H1 (cell line): Measurements from ENCODE around the gene CAV1. TPM values are rescaled to one million over a fixed set of nuclear protein-coding genes. Genes with fewer than 3 reads are reported as not detected.

ENCODE experiments used
- CTCF ChIA-PET: fragments of 300-600 bp; sonication (Branson Sonifier 250); formaldehyde crosslinking; loops from one replicate; lab custom pipeline; 2021; ENCODE audit not compliant: partially characterized antibody; lab: Charles Lee
- POLR2A ChIA-PET: fragments of 300-600 bp; sonication (Branson Sonifier 250); formaldehyde crosslinking; loops from one replicate; lab custom pipeline; 2021; ENCODE audit warnings: inconsistent platforms; ENCODE audit not compliant: partially characterized antibody; lab: Charles Lee
- DNase-seq, 2 experiments: peaks; one replicate each; pipeline versions ENCODE4 v3.0.0 to v3.0.0-alpha.2; 2010 to 2022; ENCODE audit warnings: low spot score in 2 of 2, low read depth in 1 of 2, mixed read lengths in 1 of 2
- FAIRE-seq: peaks from 2 replicates; lab custom pipeline; 2011; peaks lifted over from hg19 to GRCh38; lab: Jason Lieb, UNC
- H2AFZ ChIP-seq: 2 replicates; pipeline ENCODE4 v1.8.1; 2012; ENCODE audit warnings: low read length, inconsistent platforms
- H2AK5ac ChIP-seq: 2 replicates; pipeline ENCODE4 v1.6.1; 2013; ENCODE audit warnings: low read depth, low read length
- H2BK120ac ChIP-seq: replicated peaks from 2 replicates; pipeline ENCODE3; 2013; ENCODE audit warnings: low read depth, low read length, inconsistent platforms
- H2BK12ac ChIP-seq: 2 replicates; pipeline ENCODE4 v1.6.1; 2013; ENCODE audit warnings: low read depth, low read length
- H2BK15ac ChIP-seq: 2 replicates; pipeline ENCODE4 v1.6.1; 2013; ENCODE audit warnings: low read length
- H2BK20ac ChIP-seq: 2 replicates; pipeline ENCODE4 v1.6.1; 2013; ENCODE audit warnings: low read length
- H2BK5ac ChIP-seq: 2 replicates; pipeline ENCODE4 v1.6.1; 2013; ENCODE audit warnings: low read depth, low read length
- H3K14ac ChIP-seq: 2 replicates; pipeline ENCODE4 v1.6.1; 2013; ENCODE audit warnings: inconsistent platforms; ENCODE audit not compliant: insufficient read length
- H3K18ac ChIP-seq: 2 replicates; pipeline ENCODE4 v1.6.1; 2013; ENCODE audit warnings: low read length; ENCODE audit errors: extremely low read depth
- H3K23ac ChIP-seq: 2 replicates; pipeline ENCODE4 v1.6.1; 2013; ENCODE audit warnings: inconsistent platforms; ENCODE audit not compliant: insufficient read length
- H3K23me2 ChIP-seq: 2 replicates; pipeline ENCODE4 v1.6.1; 2013; ENCODE audit warnings: low read depth, low read length
- H3K27ac ChIP-seq: 2 replicates; pipeline ENCODE4 v1.6.1; 2011; ENCODE audit warnings: low read depth, low read length, inconsistent platforms
- H3K27me3 ChIP-seq, 4 experiments: replicated peaks in 1 of 4; 1 replicate in 1 of 4; 2 replicates in 3 of 4; pipeline versions ENCODE4 v1.6.1 to v1.8.1; 2011 to 2013; ENCODE audit warnings: low read length in 3 of 4, mild to moderate bottlenecking in 3 of 4, inconsistent platforms in 2 of 4, mixed read lengths in 2 of 4, moderate library complexity in 1 of 4; ENCODE audit not compliant: control insufficient read depth in 3 of 4, insufficient read depth in 3 of 4; ENCODE audit errors: extremely low read depth in 1 of 4
- H3K36me3 ChIP-seq, 4 experiments: 2 replicates each; pipeline versions ENCODE4 v1.6.1 to v1.8.1; 2011 to 2013; ENCODE audit warnings: mild to moderate bottlenecking in 4 of 4, low read length in 3 of 4, moderate library complexity in 2 of 4, control low read depth in 1 of 4, inconsistent platforms in 1 of 4; ENCODE audit not compliant: insufficient read depth in 4 of 4, control insufficient read depth in 2 of 4
- H3K4ac ChIP-seq: replicated peaks from 2 replicates; pipeline ENCODE3; 2013; ENCODE audit warnings: low read length, low read depth, mixed read lengths, inconsistent platforms; ENCODE audit not compliant: insufficient read length
- H3K4me1 ChIP-seq, 4 experiments: replicated peaks in 1 of 4; 1 replicate in 1 of 4; 2 replicates in 3 of 4; pipeline versions ENCODE4 v1.6.1 to v1.8.1; 2011 to 2013; ENCODE audit warnings: low read length in 3 of 4, inconsistent platforms in 2 of 4, mixed read lengths in 1 of 4; ENCODE audit not compliant: insufficient read depth in 4 of 4, control insufficient read depth in 3 of 4
- H3K4me2 ChIP-seq, 2 experiments: 2 replicates each; pipeline versions ENCODE4 v1.6.1 to v1.8.1; 2011 to 2013; ENCODE audit warnings: low read depth in 2 of 2, low read length in 2 of 2, control low read depth in 1 of 2, inconsistent platforms in 1 of 2, mild to moderate bottlenecking in 1 of 2; ENCODE audit not compliant: insufficient read depth in 1 of 2
- H3K4me3 ChIP-seq, 4 experiments: fragments of 200-600, 300-600 bp in 1 of 4; sonication (generic), shearing (Covaris generic), sonication (Bioruptor Twin) in 1 of 4; 2 replicates each; pipeline versions ENCODE4 v1.5.1 to v1.8.1; 2011 to 2016; ENCODE audit warnings: low read length in 4 of 4, low read depth in 3 of 4, control low read depth in 2 of 4, inconsistent platforms in 2 of 4, mild to moderate bottlenecking in 2 of 4, mixed read lengths in 1 of 4, moderate library complexity in 1 of 4; ENCODE audit not compliant: insufficient read depth in 2 of 4; ENCODE audit errors: extremely low read depth in 1 of 4
- H3K56ac ChIP-seq: replicated peaks from 2 replicates; pipeline ENCODE3; 2013; ENCODE audit warnings: low read depth, mild to moderate bottlenecking, mixed read lengths, low read length, inconsistent platforms; ENCODE audit not compliant: insufficient read length
- H3K79me1 ChIP-seq: 2 replicates; pipeline ENCODE4 v1.6.1; 2013; ENCODE audit warnings: low read depth, low read length, control low read depth
- H3K79me2 ChIP-seq, 2 experiments: 2 replicates each; pipeline versions ENCODE4 v1.6.1 to v1.8.1; 2012 to 2013; ENCODE audit warnings: low read length in 2 of 2, mild to moderate bottlenecking in 2 of 2, inconsistent platforms in 1 of 2; ENCODE audit not compliant: insufficient read depth in 2 of 2, control insufficient read depth in 1 of 2
- H3K9ac ChIP-seq, 4 experiments: replicated peaks in 1 of 4; 1 replicate in 1 of 4; 2 replicates in 3 of 4; pipeline versions ENCODE4 v1.6.1 to v1.8.1; 2011 to 2013; ENCODE audit warnings: low read depth in 3 of 4, low read length in 3 of 4, control low read depth in 2 of 4, mild to moderate bottlenecking in 2 of 4, moderate library complexity in 2 of 4, inconsistent platforms in 1 of 4; ENCODE audit errors: extremely low read depth in 1 of 4
- H3K9me3 ChIP-seq, 2 experiments: 2 replicates each; pipeline versions ENCODE4 v1.6.1 to v1.8.1; 2012 to 2013; ENCODE audit warnings: mild to moderate bottlenecking in 2 of 2, moderate library complexity in 2 of 2, control low read depth in 1 of 2, inconsistent platforms in 1 of 2, low read depth in 1 of 2, low read length in 1 of 2, mixed read lengths in 1 of 2; ENCODE audit not compliant: insufficient read depth in 2 of 2
- H4K20me1 ChIP-seq, 2 experiments: replicated peaks in 1 of 2; 2 replicates each; pipeline versions ENCODE3 to v1.8.1; 2011 to 2013; ENCODE audit warnings: inconsistent platforms in 2 of 2, low read length in 2 of 2, mild to moderate bottlenecking in 1 of 2; ENCODE audit not compliant: insufficient read depth in 2 of 2, control insufficient read depth in 1 of 2
- H4K5ac ChIP-seq: 2 replicates; pipeline ENCODE4 v1.6.1; 2013; ENCODE audit warnings: low read length, low read depth, mixed read lengths, inconsistent platforms; ENCODE audit not compliant: insufficient read length
- H4K8ac ChIP-seq: 2 replicates; pipeline ENCODE4 v1.8.0; 2013; ENCODE audit warnings: mild to moderate bottlenecking, moderate library complexity, low read length, inconsistent platforms; ENCODE audit not compliant: insufficient read depth; ENCODE audit errors: extremely low read depth
- H4K91ac ChIP-seq: replicated peaks from 2 replicates; pipeline ENCODE3; 2013; ENCODE audit warnings: low read length, mixed read lengths, inconsistent platforms; ENCODE audit not compliant: insufficient read length
- CBX8 ChIP-seq: fragments of 300-800, 300-1000 bp; sonication (generic); IDR thresholded peaks from 2 replicates; pipeline ENCODE4 v1.7.1; 2016; ENCODE audit warnings: low read depth, low read length, borderline replicate concordance
- CHD1 ChIP-seq: IDR thresholded peaks from 2 replicates; pipeline ENCODE4 v1.6.1; 2012; ENCODE audit warnings: low read depth, low read length, improper control_type of control experiment
- EP300 ChIP-seq, 2 experiments: IDR thresholded peaks; 1 replicate in 1 of 2; 2 replicates in 1 of 2; pipeline ENCODE4 v1.6.1; 2011 to 2012; ENCODE audit warnings: low read depth in 2 of 2, low read length in 2 of 2, mild to moderate bottlenecking in 2 of 2, borderline replicate concordance in 1 of 2, inconsistent platforms in 1 of 2, moderate library complexity in 1 of 2
- KDM1A ChIP-seq: fragments of 200-600, 300-600 bp; sonication (generic); IDR thresholded peaks from 2 replicates; pipeline ENCODE4 v1.7.1; 2016; ENCODE audit warnings: mild to moderate bottlenecking, low read length, borderline replicate concordance
- KDM4A ChIP-seq: IDR thresholded peaks from one replicate; pipeline ENCODE4 v1.7.1; 2012; ENCODE audit warnings: low read depth, mild to moderate bottlenecking, moderate library complexity, low read length, inconsistent platforms; ENCODE audit not compliant: severe bottlenecking
- MAX ChIP-seq: IDR thresholded peaks from 2 replicates; pipeline ENCODE4 v1.6.1; 2012; ENCODE audit warnings: inconsistent platforms
- NRF1 ChIP-seq: IDR thresholded peaks from 2 replicates; pipeline ENCODE4 v1.6.1; 2011; ENCODE audit warnings: mild to moderate bottlenecking, low read depth, low read length, improper control_type of control experiment
- TAF7 ChIP-seq: optimal IDR thresholded peaks from 2 replicates; pipeline ENCODE3; 2011; ENCODE audit warnings: low read depth, mild to moderate bottlenecking, inconsistent platforms, low read length, moderate library complexity, borderline replicate concordance
- TCF12 ChIP-seq: IDR thresholded peaks from 2 replicates; pipeline ENCODE4 v1.6.1; 2011; ENCODE audit warnings: low read depth, mild to moderate bottlenecking, low read length
- WGBS, 2 experiments: shearing (Covaris generic) in 1 of 2; methylation state at CpG; one replicate each; pipeline versions ENCODE4 v1.1.6 to v1.1.7; 2013 to 2015; ENCODE audit warnings: low lambda C conversion rate in 2 of 2, mixed read lengths in 2 of 2, inconsistent platforms in 1 of 2, low coverage in 1 of 2, missing lambda C conversion rate in 1 of 2; ENCODE audit not compliant: insufficient replicate concordance in 2 of 2, insufficient coverage in 1 of 2, insufficient read length in 1 of 2; ENCODE audit errors: extremely low coverage in 1 of 2, missing lambda C conversion rate in 1 of 2; 5-methylcytosine and 5-hydroxymethylcytosine counted together
- polyA plus RNA-seq, 7 experiments: library from polyadenylated mRNA; depleted of rRNA in 3 of 7; stranded (reverse) in 5 of 7; unstranded in 2 of 7; fragments of >200 nt in 5 of 7; fragments of 200-250 nt in 2 of 7; gene quantifications; 1 replicate in 5 of 7; 2 replicates in 1 of 7; 4 replicates in 1 of 7; pipeline versions ENCODE4 v1.2.1 to v1.2.3, GENCODE V29; 2011 to 2013; ENCODE audit warnings: missing spikeins in 2 of 7, mixed read lengths in 2 of 7
- total RNA-seq: library from RNA; stranded (reverse); fragmentation: NEBNext Ultra II Directional; extraction: Animal tissue kit (Norgen Biotek cat#: 25700); gene quantifications from 2 replicates; pipeline ENCODE4 v1.2.1, GENCODE V29; 2021

CAV1 gene
- total and polyA plus RNA-seq, 2 of the 8 experiments (the other 6 are each of a cell fraction or from before 2014, with no cell fraction given), result 16.3 to 21.8 TPM

- 81% methylated on average over 4 of the region's 4 CpGs; no CpG with 5 or more reads in 1 of the 2 experiments for WGBS, 2 experiments
- Histone ChIP-seq H3K56ac (no peak overlapping the region), H3K27me3 (no peaks in the 10 kb centered on the region), H2AK5ac (no peak overlapping the region; the same call in 1 of the 2 replicates), H3K4ac (no peak overlapping the region), H4K5ac (no peak overlapping the region), H2BK5ac (no peak overlapping the region), H2BK15ac (no peak overlapping the region), H3K18ac (no peak overlapping the region), H3K9ac (no peak overlapping the region), H3K23ac (no peak overlapping the region), H3K23me2 (no peaks in the 10 kb centered on the region), H2BK20ac (no peak overlapping the region), H2BK12ac (no peak overlapping the region), H3K36me3 (no peaks in the 10 kb centered on the region), H3K79me2 (no peaks in the 10 kb centered on the region), H4K20me1 (no peaks in the 10 kb centered on the region), H3K9me3 (no peaks in the 10 kb centered on the region), H4K8ac (no peak overlapping the region), H3K4me3 (no peak overlapping the region), H2AFZ (peak overlapping the region; percentile 75; the same call in 1 of the 2 replicates), H4K91ac (no peak overlapping the region), H2BK120ac (no peak overlapping the region), H3K27ac (no peak overlapping the region)
- ChIA-PET CTCF (no interaction called here), POLR2A (no interaction called here)
- DNase-seq (no peak), FAIRE-seq (no peak)
- TF ChIP-seq CHD1 (no peak), TAF7 (no peak), MAX (no peak), CBX8 (no peak), TCF12 (no peak), KDM4A (no peak), EP300 (IDR thresholded peaks at IDR 0.05; ENCODE audit: borderline replicate concordance in 1 of 2, low read depth in 2 of 2, low read length in 2 of 2) (no peak), KDM1A (no peak), NRF1 (no peak)
- TF ChIP-seq, all 59 proteins: peak for 0
- Histone ChIP-seq H3K14ac (no peak overlapping the region), H3K4me2 (no peak overlapping the region), H3K4me1 (peaks cover 0 to 3% (median 0%) of the 10 kb centered on the region in 4 experiments; a peak in 2 of 7 replicates), H3K79me1 (no peaks in the 10 kb centered on the region)
Observed at GRCh38 chr7:116512520-116513188, 12.2 kb upstream of the CAV1 start.
